HG03159 (cell line): Measurements from ENCODE around the gene NR4A1.

Source experiments
- ATAC-seq: cut with Tn5 transposase; IDR thresholded peaks from one replicate; pipeline ENCODE4 v1.9.1; 2021; ENCODE audit warnings: mild to moderate bottlenecking, moderate library complexity; ENCODE audit not compliant: unreplicated experiment

NR4A1 gene

DNA sequence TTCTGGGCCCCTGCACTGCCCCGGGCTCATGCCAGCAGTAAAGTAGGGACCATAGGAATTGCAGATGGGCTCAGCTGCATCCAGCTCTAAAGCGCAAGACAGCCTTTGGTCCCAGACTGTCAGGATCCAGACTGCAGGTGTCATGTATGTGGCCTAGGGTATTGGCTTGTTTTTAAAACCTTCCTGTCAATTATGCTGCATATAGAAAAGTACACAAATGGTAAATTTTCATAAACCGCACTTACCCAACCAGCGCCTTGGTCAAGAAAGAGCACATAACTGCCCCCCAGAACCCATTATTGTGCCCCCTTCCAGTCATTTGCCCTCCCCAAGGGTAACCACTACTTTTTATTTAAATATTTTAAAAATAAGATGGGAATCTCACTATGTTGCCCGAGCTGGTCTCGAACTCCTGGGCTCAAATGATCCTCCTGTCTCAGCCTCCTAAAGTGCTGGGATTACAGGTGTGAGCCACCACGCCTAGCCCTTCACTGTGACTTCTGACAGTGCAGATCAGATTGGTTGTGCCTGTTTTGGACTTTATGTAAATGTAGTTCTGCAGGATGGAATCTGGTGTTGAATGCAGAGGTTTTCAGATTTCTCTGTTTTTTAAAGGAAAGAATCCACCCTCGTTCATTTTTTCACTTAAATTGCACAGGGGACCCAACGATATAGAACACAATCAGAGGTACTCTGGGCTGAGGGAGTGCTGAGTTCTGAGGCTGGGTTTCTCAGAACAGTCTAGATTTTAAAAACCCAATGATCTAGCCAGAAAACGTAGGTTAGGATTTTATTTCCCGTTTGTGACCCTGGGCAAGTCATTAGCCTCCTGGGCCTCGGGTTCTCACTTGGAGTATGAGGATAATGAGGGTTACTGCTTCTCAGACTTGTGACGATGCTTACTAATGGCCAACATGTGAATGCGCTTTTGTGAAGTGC is 6.7 kb downstream of the NR4A1 start:
- no peak for ATAC-seq

DNA sequence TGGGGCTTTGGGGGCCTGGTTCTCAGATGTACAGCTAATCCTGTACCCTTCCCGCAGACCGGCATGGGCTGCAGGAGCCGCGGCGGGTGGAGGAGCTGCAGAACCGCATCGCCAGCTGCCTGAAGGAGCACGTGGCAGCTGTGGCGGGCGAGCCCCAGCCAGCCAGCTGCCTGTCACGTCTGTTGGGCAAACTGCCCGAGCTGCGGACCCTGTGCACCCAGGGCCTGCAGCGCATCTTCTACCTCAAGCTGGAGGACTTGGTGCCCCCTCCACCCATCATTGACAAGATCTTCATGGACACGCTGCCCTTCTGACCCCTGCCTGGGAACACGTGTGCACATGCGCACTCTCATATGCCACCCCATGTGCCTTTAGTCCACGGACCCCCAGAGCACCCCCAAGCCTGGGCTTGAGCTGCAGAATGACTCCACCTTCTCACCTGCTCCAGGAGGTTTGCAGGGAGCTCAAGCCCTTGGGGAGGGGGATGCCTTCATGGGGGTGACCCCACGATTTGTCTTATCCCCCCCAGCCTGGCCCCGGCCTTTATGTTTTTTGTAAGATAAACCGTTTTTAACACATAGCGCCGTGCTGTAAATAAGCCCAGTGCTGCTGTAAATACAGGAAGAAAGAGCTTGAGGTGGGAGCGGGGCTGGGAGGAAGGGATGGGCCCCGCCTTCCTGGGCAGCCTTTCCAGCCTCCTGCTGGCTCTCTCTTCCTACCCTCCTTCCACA is 7.6 kb downstream of the NR4A1 start:
- ATAC-seq, result no peak

DNA sequence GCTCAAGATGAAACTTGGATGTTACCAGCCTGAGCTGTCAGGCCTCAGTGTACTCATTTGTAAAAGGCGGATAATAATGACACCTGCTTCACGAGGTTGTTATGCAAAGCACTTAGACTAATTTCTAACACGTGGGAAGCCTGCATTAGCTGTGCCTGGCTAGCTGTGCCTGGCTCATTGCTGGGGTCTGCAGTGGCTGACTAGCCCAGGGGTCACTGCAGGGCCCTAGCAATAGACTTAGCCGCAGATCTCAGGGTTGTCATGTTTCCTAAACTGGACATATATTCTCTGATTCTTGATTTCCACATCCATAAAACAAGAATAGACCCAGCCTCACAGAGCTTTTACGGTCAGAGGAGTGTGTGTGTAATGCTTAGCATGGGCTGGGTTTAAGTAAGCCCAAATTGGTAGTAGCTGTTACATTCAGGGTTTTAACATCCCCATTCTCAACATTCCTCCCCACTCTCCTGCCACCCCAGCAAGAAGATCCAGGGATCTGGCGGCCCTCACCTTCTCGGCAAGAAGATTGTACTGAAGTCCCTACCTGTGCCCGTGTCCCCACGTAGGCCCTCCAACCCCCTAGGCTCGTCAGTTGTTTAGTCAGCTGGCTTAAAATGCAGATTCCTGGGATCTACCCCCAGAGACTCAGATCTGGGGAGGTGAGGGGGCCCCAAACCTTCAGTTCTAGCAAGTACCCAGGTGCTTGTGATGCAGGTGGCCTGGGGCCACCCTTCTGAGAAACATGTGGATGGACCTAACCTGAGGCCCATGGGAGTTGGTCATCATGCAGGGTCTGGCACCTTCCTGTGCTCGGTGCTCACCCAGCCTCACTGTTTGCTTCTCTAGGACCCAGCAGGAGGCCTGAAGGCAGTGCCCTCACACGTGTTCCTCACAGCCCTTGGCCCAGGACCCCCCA is 8.6 kb downstream of the NR4A1 start:
- no peak for ATAC-seq

DNA sequence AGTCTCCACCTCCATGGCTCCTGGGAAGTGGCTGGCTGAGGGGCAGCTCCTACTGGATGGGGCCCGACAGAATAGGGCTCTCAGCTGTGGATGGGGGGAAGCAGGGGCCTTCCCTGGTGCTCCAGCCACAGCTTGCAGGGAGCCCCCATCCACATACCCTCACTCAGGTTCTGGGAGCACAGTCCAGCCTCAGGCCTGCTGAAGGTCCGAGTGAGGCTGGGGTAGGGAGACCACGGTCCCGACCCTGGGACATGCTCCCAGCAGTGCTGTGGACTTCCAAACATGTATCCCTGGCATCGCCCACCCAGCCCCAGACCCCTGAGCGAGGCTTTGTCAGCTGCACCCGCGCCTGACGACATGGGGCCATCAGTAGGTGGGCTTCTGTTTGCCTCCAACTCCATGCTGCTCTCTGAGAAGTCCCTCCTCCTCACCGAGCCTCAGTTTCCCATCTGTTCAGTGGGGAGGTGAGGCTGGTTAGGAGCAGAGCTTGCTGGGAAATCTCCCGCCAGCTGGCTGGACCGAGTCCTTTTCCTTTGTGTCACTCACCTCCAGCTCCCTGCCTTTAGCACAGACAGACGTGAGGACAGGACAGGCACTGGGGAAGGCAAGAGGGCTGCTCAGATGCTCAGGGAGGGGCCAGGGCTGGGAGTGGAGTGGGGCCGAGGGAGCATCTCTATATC is 9.4 kb downstream of the NR4A1 start:
- no peak for ATAC-seq

DNA sequence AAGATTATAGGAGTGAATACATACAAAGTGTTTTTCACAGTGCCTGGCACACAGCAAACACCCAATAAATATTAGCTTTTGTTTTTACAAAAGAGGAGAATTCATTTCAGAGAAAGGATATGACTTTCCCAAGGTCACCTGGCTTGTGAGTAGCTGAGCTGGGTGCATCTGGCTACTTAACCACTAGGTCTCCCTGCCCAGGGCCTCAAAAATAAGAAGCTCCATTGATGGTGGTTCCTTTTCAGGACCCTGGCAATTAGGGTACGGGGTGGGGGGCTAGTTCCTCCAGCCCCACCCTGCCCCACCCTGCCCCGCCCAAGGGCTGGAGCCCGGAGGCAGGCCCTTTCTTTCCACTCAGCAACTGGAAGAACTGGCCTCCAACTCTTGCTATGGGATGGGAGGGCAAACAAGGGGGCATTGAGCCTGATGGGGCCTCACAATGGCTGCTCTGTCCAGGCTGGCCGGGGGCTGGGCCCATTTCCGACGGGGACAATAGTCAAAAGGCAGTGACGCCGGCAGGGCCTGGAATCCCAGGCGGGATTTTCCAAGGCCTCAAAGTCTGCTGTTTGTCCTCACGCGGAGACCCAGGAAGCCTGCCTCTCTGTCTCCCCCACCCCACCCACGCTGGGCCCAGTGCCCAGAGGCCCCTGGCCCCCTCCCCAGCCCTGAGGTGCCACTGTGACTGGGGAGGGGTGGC is 10.4 kb downstream of the NR4A1 start:
- ATAC-seq, result no peak

DNA sequence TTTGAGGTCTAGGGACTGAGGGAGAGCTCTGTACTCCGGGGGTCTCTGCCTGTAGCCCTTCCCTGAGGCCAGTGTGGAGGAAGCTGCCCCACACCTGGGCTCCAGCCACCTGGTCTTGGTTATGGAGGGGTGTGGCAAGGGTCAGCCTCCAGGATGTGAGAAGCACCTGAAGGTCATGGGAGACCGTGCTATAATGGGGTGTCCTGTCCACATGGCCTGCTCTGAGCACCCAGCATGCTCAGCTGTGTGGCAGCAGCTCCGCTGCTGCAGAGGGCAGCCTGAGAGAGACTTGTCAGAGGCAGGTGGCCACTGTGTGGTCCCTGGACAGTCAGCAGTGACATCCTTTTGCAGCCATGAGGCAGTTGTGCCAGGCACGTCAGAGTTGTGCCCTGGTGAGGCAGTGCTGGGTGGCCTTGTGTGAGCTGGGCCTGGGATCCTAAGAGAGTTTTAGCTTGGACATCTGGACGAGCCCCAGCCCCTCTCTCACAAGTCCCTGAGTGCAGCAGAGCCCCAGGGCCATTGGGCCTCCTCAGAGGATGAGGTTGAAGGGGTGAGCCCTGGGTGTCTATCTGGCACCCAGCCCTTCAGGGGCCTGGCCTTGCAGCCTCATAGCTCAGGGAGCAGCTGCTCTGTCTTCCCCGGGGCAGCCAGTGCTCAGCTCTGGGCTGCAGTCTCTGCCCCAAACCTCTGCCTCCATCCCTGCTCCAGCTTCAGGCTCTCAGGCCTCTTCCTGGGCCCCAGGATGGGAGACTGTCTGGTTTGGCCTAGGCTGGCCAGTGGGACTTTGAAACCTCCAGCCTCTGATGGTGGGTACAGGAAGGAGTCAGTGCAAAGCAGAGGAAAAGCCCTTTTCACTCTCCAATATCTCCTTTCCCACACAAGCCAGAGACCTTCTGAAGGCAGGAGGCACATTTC is 11.2 kb downstream of the NR4A1 start:
- no peak for ATAC-seq

DNA sequence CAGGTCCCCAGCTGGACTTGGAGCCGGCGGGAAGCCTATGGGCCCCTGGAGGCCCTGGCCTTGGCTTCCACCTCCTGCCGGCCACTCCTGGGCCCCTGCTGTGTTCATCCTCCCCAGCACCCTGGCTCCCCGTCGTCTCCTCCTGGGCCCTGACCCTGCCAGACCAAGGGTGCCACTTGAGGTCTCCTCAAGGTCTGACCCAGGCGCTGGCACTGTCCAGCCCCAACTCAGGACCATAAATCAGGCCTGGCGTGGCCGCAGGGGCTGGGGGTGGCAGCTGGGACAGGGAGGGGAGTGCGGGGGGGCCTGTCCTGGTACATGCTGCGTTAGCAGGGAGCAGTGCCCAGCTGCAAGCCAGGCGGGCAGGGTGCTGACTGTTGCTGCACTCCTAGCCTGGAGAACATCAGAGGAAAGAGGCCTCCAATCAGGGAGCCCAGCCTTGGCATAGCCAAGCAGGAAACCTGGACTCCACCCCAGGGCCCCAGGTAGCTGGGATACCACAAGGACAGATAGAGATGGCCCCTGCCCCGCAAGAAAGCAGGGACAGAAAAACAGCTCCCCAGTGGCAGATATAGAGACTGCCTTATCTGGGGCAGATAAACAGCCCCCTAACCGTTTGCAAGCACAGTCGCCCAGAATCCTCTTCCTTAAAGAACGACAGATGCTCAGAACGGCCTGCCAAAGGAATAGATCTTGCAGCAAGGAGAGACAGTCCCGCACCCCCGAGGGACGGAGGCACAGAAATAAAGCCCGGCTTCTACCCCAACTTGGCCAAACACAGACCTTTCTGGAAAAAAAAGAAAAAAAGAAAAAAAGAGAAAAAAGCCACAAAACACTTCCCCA is 12.1 kb downstream of the NR4A1 start:
- no peak for ATAC-seq

DNA sequence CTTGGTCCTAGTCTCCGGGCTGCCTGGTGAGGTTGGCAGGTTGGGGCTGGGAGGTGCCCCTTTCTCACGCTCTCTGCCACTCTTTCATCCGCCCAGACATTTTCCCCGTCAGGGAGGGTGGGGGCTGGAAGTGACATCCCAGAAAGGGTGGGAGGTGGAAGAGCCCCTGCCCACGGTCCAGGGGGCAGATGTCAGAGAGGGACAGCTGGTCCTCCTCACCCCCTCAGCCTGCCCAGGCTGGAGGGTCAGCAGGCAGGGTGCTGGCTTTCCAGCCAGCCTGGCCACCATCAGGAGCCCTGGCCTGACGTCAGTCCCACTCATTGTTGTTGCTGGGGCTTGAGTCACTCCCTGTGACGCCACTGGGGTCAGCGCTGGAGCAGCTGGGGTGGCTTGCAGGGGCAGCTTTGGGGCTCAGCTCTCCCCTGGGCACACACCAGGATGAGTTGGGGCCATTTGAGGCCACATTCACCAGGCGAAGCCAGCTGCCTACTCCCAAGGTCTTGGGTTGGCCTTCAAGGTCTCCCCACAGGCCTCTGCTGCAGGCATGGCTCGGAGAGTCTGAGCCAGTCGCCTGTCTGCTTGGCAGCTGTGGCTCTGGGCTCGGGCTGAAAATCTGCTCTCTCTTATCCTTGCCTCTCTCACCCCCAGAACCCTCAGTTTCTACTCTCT is 12.9 kb downstream of the NR4A1 start:
- ATAC-seq, result no peak

DNA sequence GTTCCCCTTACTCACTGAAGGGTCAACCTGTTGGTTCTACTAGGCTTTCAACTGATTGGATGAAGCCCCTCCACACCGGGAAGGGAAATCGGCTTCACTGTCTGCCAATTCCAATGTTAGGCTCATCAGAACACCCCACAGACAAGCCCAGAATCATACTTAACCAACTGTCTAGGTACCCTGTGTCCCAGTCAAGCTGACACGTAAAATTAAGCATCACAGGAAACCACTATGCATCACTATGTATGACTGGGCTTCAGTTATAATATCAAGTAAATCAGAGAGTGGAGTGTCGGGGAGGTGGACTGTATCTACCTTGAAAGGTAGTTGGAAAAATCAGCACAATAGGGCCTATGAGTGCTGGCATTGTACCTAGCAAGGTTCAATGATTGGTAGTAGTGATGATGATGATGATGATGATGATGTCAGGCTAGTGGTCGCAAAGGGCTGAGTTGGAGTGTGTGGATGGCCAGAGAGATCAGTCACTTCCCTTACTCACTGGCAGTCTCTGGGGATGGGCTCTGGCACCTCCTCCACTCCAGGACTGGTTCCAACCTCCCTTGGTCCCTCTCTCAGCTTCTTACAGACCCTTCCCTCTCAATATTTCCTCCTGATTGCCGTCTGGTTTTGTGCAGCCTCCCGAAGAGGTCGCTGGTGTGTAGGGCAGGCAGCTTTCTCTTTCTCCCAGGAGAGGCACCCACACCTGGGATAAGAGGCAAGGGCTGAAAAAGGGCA is 15.3 kb downstream of the NR4A1 start:
- ATAC-seq, result no peak

DNA sequence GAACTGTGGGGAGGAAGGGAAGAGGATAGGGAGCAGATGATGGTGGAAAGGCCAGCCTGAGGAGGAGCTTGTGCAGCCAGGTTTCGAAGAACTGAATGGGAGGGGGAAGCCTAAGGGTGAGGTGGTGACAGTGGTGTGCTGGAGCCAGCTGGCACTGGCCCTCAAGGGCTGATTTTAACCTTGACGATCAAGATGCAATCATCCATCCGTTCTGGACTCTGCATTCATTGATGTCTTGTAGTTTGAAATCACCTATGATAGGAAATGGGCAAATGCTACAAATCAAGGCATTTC is 15.8 kb downstream of the NR4A1 start:
- ATAC-seq, result no peak

DNA sequence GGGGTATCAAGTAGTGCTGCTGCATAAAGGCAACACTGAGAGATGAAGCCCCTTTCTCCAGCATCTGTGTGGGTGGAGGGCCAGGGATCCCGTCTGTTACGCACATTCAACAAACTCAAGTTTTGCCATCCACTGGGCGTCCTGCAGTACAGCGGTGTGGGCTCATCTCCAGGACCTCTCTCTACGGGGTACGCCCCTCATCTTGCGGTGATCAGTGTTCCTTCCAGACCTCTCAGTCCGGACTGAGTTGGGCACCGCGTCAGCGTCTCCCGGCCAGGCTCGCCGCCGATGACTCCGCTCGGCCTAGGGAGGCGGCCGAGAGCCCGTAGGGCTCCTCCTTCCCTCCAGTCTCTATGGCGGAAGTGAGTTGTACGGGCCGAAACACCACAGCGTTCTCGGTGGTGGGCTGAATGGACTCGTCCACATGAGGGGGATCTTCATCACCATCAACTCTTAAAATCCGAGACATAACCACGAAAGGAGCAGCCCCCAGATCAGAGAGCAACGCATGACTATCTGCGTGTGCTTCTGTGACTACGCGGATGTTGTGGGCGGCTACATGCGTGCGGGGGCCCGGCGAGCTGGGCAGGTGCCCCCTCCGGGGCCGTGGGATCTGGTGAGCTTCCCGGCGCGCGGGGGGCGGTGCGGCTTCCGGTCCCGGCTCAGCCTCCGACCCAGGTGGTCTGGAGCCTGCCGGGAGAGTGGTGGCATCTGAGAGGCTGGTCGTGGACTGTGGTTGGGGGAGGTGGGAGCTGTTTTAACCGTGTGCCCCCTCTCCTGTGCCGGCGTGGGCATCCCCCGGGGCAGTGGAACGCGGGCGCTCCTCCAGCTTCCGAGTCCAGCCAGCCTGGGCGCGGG is 18.3 kb downstream of the NR4A1 start, which contains the start of gene ATG101:
Gene ATG101, plus strand, starts transcription at position 652 of the 858 bp plus-strand sequence. CDS start 3,673 bp downstream, outside the sequence.
- peak; percentile 92 for ATAC-seq

DNA sequence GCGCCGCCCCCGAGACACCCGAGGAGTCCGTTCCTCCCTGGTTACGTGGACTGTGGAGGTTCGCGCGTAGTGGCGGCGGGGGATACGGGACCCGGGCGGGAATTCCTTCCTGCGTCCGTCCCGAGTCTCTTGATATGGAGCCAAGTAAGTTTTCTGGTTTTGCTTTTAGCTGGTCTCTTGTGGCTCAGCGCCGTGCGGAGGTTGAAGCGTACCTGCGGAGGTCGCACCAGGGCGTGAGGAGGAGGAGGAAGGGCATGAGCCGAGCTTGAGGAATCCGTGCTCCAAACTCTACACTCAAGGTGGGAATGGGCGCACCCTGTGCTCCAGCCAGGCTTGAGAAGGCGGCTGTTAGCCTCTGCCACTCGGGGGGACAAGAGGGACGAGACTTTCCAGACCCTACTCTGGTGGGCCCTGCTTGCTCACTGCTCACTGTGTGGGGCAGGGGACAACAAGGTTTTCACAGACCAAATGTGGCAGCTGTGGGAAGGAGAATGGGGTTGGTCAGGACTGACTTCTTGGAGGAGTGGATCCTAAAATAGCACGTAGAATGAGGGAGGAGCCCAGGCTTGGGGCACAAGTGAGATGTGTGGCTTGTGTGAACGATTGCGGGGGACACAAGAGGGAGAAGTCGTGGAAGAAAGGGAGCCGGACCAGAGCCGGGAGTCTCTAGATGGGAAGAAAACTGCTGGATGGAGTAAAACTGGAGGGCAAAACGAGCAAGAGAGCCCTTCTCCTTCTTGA is 19.1 kb downstream of the NR4A1 start:
- peak; percentile 20 for ATAC-seq

DNA sequence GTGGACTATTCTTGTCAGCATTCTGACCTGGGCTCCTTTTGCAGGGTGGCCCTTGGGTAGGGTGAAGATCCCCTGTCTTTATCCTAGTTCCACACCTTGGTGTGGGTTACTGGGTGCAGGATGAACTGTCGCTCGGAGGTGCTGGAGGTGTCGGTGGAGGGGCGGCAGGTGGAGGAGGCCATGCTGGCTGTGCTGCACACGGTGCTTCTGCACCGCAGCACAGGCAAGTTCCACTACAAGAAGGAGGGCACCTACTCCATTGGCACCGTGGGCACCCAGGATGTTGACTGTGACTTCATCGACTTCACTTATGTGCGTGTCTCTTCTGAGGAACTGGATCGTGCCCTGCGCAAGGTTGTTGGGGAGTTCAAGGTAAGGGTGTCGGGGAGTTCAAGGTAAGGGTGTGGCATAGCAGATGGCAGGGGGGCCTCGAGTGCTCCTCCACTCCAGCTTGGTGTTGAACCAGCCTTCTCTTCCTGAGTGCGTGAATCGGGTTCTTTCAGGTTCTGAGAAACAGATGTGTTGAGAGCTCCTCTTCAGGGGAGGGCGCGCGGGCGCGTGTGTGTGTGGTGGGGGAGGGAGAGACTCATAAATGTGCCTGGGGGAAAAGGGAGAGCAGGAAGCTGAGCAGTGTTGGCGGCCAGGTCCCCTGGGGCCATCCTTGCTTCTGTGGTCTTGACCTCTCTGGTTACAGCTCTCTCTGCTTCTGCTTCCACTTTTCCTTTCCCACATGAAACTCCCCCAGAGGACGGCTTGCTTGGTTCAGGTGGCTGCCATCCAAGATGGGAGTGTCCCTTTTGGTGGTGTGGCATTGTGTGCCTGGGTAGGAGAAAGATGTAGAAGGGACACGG is 22.5 kb downstream of the NR4A1 start:
- ATAC-seq, result no peak
